GM12878 (cell line): ENCODE measurements around the gene JHY. TPM values are rescaled to one million over a fixed set of nuclear protein-coding genes. Genes with fewer than 3 reads are reported as not detected.

ENCODE experiments used
- ATAC-seq: fragments of 200-7000 bp; cut with Tn5 transposase; 3 replicates; pipeline ENCODE4 v1.9.1; 2020; ENCODE audit warnings: mild to moderate bottlenecking, moderate library complexity
- BruUV-seq: library from RNA; stranded (reverse); fragments of 400-500 nt; replicated peaks from 2 replicates; lab custom pipeline; 2021; lab: Mats Ljungman, UMichigan
- CTCF ChIA-PET: fragments of 300-600 bp; sonication (Branson Sonifier 250); formaldehyde crosslinking; extraction: SDS; loops from one replicate; lab custom pipeline; 2021; ENCODE audit warnings: inconsistent platforms; lab: Yijun Ruan, JAX
- POLR2A ChIA-PET: fragments of 350-600 bp; formaldehyde crosslinking; extraction: SDS; loops from one replicate; lab custom pipeline; 2021; ENCODE audit warnings: inconsistent platforms; lab: Charles Lee
- RAD21 ChIA-PET: fragments of 300-600 bp; sonication (Branson Sonifier 250); formaldehyde crosslinking; loops from one replicate; lab custom pipeline; 2023; ENCODE audit warnings: antibody characterized with exemption; ENCODE audit not compliant: unreplicated experiment; lab: Charles Lee
- SMC1A ChIA-PET: fragments of 300-600 bp; sonication (Branson Sonifier 250); formaldehyde crosslinking; loops from one replicate; lab custom pipeline; 2023; ENCODE audit not compliant: unreplicated experiment, uncharacterized antibody; lab: Charles Lee
- DNase-seq: peaks from one replicate; pipeline ENCODE4 v3.0.0-alpha.2; 2011; ENCODE audit warnings: low read depth, low spot score
- FAIRE-seq: peaks from 3 replicates; lab custom pipeline; 2011; peaks lifted over from hg19 to GRCh38; lab: Jason Lieb, UNC
- H2AFZ ChIP-seq: 2 replicates; pipeline ENCODE4 v1.6.0; 2011; ENCODE audit warnings: low read depth, low read length, control low read depth; ENCODE audit not compliant: control insufficient read depth
- H3K27ac ChIP-seq: 2 replicates; pipeline ENCODE4 v1.5.1; 2011; ENCODE audit warnings: control low read depth; ENCODE audit not compliant: control insufficient read depth, insufficient read depth
- H3K27me3 ChIP-seq, 2 experiments: replicated peaks in 1 of 2; 2 replicates each; pipeline versions ENCODE4 v1.6.0 to v1.6.1; 2011; ENCODE audit warnings: low read length in 1 of 2; ENCODE audit not compliant: control insufficient read depth in 2 of 2, insufficient read depth in 2 of 2
- H3K36me3 ChIP-seq, 2 experiments: 2 replicates each; pipeline ENCODE4 v1.5.1; 2011; ENCODE audit warnings: low read length in 1 of 2; ENCODE audit not compliant: control insufficient read depth in 2 of 2, insufficient read depth in 2 of 2
- H3K4me1 ChIP-seq: 2 replicates; pipeline ENCODE4 v1.6.1; 2011; ENCODE audit warnings: mild to moderate bottlenecking, low read length, moderate library complexity, mixed read lengths; ENCODE audit not compliant: control insufficient read depth, insufficient read depth
- H3K4me2 ChIP-seq: 2 replicates; pipeline ENCODE4 v1.6.0; 2011; ENCODE audit warnings: control low read depth; ENCODE audit not compliant: control insufficient read depth, insufficient read depth
- H3K4me3 ChIP-seq: fragments of 200-600 bp; sonication (generic); 2 replicates; pipeline ENCODE4 v1.5.1; 2016
- H3K79me2 ChIP-seq: 2 replicates; pipeline ENCODE4 v1.6.0; 2011; ENCODE audit warnings: low read length; ENCODE audit not compliant: control insufficient read depth, insufficient read depth
- H3K9ac ChIP-seq: 2 replicates; pipeline ENCODE4 v1.8.0; 2011; ENCODE audit warnings: low read length, control low read depth, mixed read lengths; ENCODE audit not compliant: control insufficient read depth, insufficient read depth
- H3K9me3 ChIP-seq: replicated peaks from 3 replicates; pipeline ENCODE4 v1.5.1; 2011; ENCODE audit warnings: mild to moderate bottlenecking, low read length; ENCODE audit not compliant: control insufficient read depth, insufficient read depth
- H4K20me1 ChIP-seq: 2 replicates; pipeline ENCODE4 v1.6.0; 2011; ENCODE audit not compliant: control insufficient read depth, insufficient read depth
- DPF2 ChIP-seq: fragments of 450-650 bp; IDR thresholded peaks from 2 replicates; pipeline ENCODE4 v1.6.1; 2017; ENCODE audit warnings: mild to moderate bottlenecking
- NFYB ChIP-seq: IDR thresholded peaks from 2 replicates; pipeline ENCODE4 v1.6.1; 2011; ENCODE audit warnings: low read depth, mild to moderate bottlenecking, low read length, improper control_type of control experiment, moderate library complexity; ENCODE audit not compliant: insufficient read depth
- NR2F1 ChIP-seq: fragments of 450-650 bp; conservative IDR thresholded peaks from 2 replicates; pipeline ENCODE4 v1.6.1; 2017; ENCODE audit warnings: mild to moderate bottlenecking
- NRF1 ChIP-seq: conservative IDR thresholded peaks from 2 replicates; pipeline ENCODE4 v1.6.1; 2011; ENCODE audit warnings: mild to moderate bottlenecking, low read depth, low read length, improper control_type of control experiment
- USF2 ChIP-seq: IDR thresholded peaks from 2 replicates; pipeline ENCODE4 v1.6.1; 2011; ENCODE audit warnings: low read depth, low read length, improper control_type of control experiment, borderline replicate concordance
- WRNIP1 ChIP-seq: IDR thresholded peaks from 2 replicates; pipeline ENCODE4 v1.6.1; 2011; ENCODE audit warnings: low read depth, low read length, improper control_type of control experiment, borderline replicate concordance
- WGBS: methylation state at CpG from one replicate; pipeline ENCODE4 v1.1.6; 2016; ENCODE audit warnings: low lambda C conversion rate; ENCODE audit not compliant: insufficient replicate concordance, insufficient coverage; ENCODE audit errors: missing lambda C conversion rate; 5-methylcytosine and 5-hydroxymethylcytosine counted together
- in situ Hi-C: fragments of 300-500 bp; cut with MboI; formaldehyde crosslinking; loops from 9 replicates; pipeline ENCODE4 v1.14.3; 2018; ENCODE audit warnings: mixed read lengths
- intact Hi-C: fragments of 100-400 bp; cut with micrococcal nuclease; formaldehyde crosslinking; loops from one replicate; pipeline ENCODE4 v1.14.2; 2022; ENCODE audit not compliant: unreplicated experiment
- polyA plus RNA-seq, 11 experiments: library from polyadenylated mRNA; depleted of rRNA in 4 of 11; unstranded in 6 of 11; stranded (reverse) in 5 of 11; fragments of >200 nt; fragmentation: Nextera tagmentation in 4 of 11; fragmentation: Illumina TruSeq in 1 of 11; extraction: Ambion mirVana in 4 of 11; extraction: Trizol in 1 of 11; gene quantifications; 1 replicate in 1 of 11; 2 replicates in 10 of 11; pipeline versions ENCODE4 v1.2.1 to v1.2.3, GENCODE V29; 2011 to 2016; ENCODE audit warnings: inconsistent platforms in 2 of 11, missing spikeins in 2 of 11, low read depth in 1 of 11
- total RNA-seq, 4 experiments: library from RNA; depleted of rRNA in 3 of 4; stranded (reverse); fragments of >200 nt in 3 of 4; fragmentation: Illumina TruSeq in 1 of 4; extraction: Trizol in 1 of 4; gene quantifications; 2 replicates each; pipeline versions ENCODE4 v1.2.1 to v1.2.3, GENCODE V29; 2013 to 2021
- TF ChIP-seq, protein P1 (sequence below): IDR thresholded peaks from 2 replicates; pipeline ENCODE4 v1.6.1; 2011; ENCODE audit warnings: borderline replicate concordance, low read depth, mild to moderate bottlenecking, moderate library complexity, mixed read lengths, low read length; ENCODE audit not compliant: insufficient read depth; ENCODE audit errors: extremely low read length
- TF ChIP-seq, protein P2 (sequence below): IDR thresholded peaks from 2 replicates; pipeline ENCODE4 v1.6.1; 2011; ENCODE audit warnings: borderline replicate concordance, low read depth, mild to moderate bottlenecking, moderate library complexity, low read length; ENCODE audit not compliant: insufficient read depth, poor library complexity, severe bottlenecking
- TF ChIP-seq, protein P3 (sequence below): fragments of 450-650 bp; IDR thresholded peaks from 2 replicates; pipeline ENCODE4 v1.6.1; 2017; ENCODE audit warnings: mild to moderate bottlenecking, low read depth, inconsistent platforms; ENCODE audit not compliant: poor library complexity, severe bottlenecking
- TF ChIP-seq, protein P4 (sequence below): fragments of 450-650 bp; formaldehyde crosslinking; IDR thresholded peaks from 2 replicates; pipeline ENCODE4 v1.4.0; 2022; ENCODE audit warnings: mild to moderate bottlenecking, moderate library complexity

The JHY gene
- total and polyA plus RNA-seq, 10 of the 15 experiments (the other 5 are each of a cell fraction or from before 2014, with no cell fraction given) = 0.90 to 7.1 (median 5.5) TPM

GRCh38 chr11:122923302-122923701, 40.7 kb downstream of the JHY start:
- FAIRE-seq (no peak), DNase-seq (no peak), ATAC-seq (no peak)
- no TSS peak for BruUV-seq
- Histone ChIP-seq H3K79me2 (no peaks in the 10 kb centered on the region), H3K9me3 (no peaks in the 10 kb centered on the region), H3K36me3 (no peaks in the 10 kb centered on the region), H3K4me3 (no peak overlapping the region), H3K27me3 (no peaks in the 10 kb centered on the region), H3K9ac (no peak overlapping the region), H4K20me1 (no peaks in the 10 kb centered on the region), H2AFZ (no peak overlapping the region)
- CTCF ChIA-PET = interaction anchor here (1.1 to 2.0 kb wide), 3 partner anchors 10 to 99 kb away, joined by 3 to 4 read pairs (median 3); no protein-coding TSS in a partner anchor
- intact Hi-C loops = no loop called here
- WGBS = 68% methylated on average over 2 of the region's 2 CpGs
- in situ Hi-C loops = no loop called here
- TF ChIP-seq NFYB (no peak), WRNIP1 (no peak), NRF1 (no peak), USF2 (no peak), DPF2 (no peak), NR2F1 (no peak)
- TF ChIP-seq, protein P1, sequence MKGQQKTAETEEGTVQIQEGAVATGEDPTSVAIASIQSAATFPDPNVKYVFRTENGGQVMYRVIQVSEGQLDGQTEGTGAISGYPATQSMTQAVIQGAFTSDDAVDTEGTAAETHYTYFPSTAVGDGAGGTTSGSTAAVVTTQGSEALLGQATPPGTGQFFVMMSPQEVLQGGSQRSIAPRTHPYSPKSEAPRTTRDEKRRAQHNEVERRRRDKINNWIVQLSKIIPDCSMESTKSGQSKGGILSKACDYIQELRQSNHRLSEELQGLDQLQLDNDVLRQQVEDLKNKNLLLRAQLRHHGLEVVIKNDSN = no peak
- TF ChIP-seq, protein P2, sequence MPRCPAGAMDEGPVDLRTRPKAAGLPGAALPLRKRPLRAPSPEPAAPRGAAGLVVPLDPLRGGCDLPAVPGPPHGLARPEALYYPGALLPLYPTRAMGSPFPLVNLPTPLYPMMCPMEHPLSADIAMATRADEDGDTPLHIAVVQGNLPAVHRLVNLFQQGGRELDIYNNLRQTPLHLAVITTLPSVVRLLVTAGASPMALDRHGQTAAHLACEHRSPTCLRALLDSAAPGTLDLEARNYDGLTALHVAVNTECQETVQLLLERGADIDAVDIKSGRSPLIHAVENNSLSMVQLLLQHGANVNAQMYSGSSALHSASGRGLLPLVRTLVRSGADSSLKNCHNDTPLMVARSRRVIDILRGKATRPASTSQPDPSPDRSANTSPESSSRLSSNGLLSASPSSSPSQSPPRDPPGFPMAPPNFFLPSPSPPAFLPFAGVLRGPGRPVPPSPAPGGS = no peak
- TF ChIP-seq, protein P3, sequence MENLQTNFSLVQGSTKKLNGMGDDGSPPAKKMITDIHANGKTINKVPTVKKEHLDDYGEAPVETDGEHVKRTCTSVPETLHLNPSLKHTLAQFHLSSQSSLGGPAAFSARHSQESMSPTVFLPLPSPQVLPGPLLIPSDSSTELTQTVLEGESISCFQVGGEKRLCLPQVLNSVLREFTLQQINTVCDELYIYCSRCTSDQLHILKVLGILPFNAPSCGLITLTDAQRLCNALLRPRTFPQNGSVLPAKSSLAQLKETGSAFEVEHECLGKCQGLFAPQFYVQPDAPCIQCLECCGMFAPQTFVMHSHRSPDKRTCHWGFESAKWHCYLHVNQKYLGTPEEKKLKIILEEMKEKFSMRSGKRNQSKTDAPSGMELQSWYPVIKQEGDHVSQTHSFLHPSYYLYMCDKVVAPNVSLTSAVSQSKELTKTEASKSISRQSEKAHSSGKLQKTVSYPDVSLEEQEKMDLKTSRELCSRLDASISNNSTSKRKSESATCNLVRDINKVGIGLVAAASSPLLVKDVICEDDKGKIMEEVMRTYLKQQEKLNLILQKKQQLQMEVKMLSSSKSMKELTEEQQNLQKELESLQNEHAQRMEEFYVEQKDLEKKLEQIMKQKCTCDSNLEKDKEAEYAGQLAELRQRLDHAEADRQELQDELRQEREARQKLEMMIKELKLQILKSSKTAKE = no peak
- TF ChIP-seq, protein P4, sequence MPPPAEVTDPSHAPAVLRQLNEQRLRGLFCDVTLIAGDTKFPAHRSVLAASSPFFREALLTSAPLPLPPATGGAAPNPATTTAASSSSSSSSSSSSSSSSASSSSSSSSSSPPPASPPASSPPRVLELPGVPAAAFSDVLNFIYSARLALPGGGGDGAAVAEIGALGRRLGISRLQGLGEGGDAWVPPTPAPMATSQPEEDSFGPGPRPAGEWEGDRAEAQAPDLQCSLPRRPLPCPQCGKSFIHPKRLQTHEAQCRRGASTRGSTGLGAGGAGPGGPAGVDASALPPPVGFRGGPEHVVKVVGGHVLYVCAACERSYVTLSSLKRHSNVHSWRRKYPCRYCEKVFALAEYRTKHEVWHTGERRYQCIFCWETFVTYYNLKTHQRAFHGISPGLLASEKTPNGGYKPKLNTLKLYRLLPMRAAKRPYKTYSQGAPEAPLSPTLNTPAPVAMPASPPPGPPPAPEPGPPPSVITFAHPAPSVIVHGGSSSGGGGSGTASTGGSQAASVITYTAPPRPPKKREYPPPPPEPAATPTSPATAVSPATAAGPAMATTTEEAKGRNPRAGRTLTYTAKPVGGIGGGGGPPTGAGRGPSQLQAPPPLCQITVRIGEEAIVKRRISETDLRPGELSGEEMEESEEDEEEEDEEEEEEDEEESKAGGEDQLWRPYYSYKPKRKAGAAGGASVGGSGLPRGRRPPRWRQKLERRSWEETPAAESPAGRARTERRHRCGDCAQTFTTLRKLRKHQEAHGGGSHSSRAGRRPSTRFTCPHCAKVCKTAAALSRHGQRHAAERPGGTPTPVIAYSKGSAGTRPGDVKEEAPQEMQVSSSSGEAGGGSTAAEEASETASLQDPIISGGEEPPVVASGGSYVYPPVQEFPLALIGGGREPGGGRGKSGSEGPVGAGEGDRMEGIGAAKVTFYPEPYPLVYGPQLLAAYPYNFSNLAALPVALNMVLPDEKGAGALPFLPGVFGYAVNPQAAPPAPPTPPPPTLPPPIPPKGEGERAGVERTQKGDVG = no peak
- TF ChIP-seq, all 136 proteins: peak for 0
- ChIA-PET SMC1A (interaction anchor here (1.0 to 3.3 kb wide), 3 partner anchors 10 to 100 kb away, joined by 3 to 12 read pairs (median 3); no protein-coding TSS in a partner anchor), RAD21 (no interaction called here), POLR2A (no interaction called here)
- Histone ChIP-seq H3K4me1 (no peaks in the 10 kb centered on the region), H3K27ac (no peak overlapping the region), H3K4me2 (no peak overlapping the region)
